ENCODE measurements around the gene SMG6. TPM values are rescaled to one million over a fixed set of nuclear protein-coding genes. Genes with fewer than 3 reads are reported as not detected.
"Not testable (repeated sequence)": the region's sequence is repeated elsewhere in the genome, so short reads cannot be mapped to it uniquely, and the experiment has no call there.

SMG6 gene
- total RNA-seq, 1 donor from 2014 or later: 47.7 TPM

GRCh38 chr17:2015314-2015713, 288.3 kb downstream of the SMG6 start:
- H3K27me3 Mint-ChIP-seq: peaks cover 18% of the 10 kb centered on the region

GRCh38 chr17:2013994-2014317, 289.6 kb downstream of the SMG6 start:
- peaks cover 10% of the 10 kb centered on the region for H3K36me3 Mint-ChIP-seq (ENCODE audit: insufficient read depth)
- no peak for DNase-seq (ENCODE audit: low spot score, unreplicated experiment)
- no peaks in the 10 kb centered on the region for H3K9me3 Mint-ChIP-seq (ENCODE audit: low read depth)
- peaks cover 6% of the 10 kb centered on the region for H3K27me3 Mint-ChIP-seq
- H3K4me3 Mint-ChIP-seq (ENCODE audit: low read depth): no peak overlapping the region
- peaks cover 13% of the 10 kb centered on the region for H3K4me1 Mint-ChIP-seq (ENCODE audit: low read depth)
- TF ChIP-seq, protein P1, sequence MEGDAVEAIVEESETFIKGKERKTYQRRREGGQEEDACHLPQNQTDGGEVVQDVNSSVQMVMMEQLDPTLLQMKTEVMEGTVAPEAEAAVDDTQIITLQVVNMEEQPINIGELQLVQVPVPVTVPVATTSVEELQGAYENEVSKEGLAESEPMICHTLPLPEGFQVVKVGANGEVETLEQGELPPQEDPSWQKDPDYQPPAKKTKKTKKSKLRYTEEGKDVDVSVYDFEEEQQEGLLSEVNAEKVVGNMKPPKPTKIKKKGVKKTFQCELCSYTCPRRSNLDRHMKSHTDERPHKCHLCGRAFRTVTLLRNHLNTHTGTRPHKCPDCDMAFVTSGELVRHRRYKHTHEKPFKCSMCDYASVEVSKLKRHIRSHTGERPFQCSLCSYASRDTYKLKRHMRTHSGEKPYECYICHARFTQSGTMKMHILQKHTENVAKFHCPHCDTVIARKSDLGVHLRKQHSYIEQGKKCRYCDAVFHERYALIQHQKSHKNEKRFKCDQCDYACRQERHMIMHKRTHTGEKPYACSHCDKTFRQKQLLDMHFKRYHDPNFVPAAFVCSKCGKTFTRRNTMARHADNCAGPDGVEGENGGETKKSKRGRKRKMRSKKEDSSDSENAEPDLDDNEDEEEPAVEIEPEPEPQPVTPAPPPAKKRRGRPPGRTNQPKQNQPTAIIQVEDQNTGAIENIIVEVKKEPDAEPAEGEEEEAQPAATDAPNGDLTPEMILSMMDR (IDR thresholded peaks at IDR 0.05; ENCODE audit: unreplicated experiment): no peak
- H3K27ac Mint-ChIP-seq: no peak overlapping the region

More at GRCh38 chr17:2015314-2015713, 288.3 kb downstream of the SMG6 start:
- Mint-ChIP-seq H3K27ac (no peak overlapping the region), H3K9me3 (ENCODE audit: low read depth) (no peaks in the 10 kb centered on the region), H3K4me1 (ENCODE audit: low read depth) (peaks cover 17% of the 10 kb centered on the region), H3K4me3 (ENCODE audit: low read depth) (no peak overlapping the region), H3K36me3 (ENCODE audit: insufficient read depth) (peaks cover 10% of the 10 kb centered on the region)
- TF ChIP-seq, protein P1 (IDR thresholded peaks at IDR 0.05; ENCODE audit: unreplicated experiment): no peak
- no peak for DNase-seq (ENCODE audit: low spot score, unreplicated experiment)

DNA sequence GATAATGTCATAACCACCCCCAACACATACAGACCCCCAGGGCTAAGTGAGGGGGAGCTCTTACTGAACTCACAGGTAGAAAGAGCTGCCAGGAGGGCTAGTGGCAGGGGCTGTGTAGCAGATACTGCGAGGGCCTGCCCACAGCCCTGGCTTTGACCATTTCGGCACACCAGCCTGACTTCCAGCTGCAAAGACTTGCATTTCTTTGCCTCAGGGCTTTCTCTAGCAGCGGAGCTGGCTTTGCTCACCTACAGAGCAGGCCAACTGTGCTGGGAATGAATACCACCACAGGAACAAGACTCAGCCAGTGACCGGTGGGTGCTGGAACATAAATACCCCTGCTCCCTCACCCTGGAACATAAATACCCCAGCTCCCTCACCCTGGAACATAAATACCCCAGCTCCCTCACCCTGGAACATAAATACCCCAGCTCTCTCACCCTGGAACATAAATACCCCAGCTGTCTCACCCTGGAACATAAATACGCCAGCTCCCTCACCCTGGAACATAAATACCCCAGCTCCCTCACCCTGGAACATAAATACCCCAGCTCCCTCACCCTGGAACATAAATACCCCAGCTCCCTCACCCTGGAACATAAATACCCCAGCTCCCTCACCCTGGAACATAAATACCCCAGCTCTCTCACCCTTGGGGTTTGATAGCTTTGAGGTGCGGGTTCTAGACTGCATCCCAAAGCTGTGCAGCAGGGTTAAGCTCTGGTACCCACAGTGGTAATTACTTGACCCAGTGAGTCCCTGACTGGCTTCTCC, 290.2 kb downstream of the SMG6 start:
- not testable (repeated sequence) for H3K4me3 Mint-ChIP-seq (ENCODE audit: low read depth); H3K27ac Mint-ChIP-seq; H3K9me3 Mint-ChIP-seq (ENCODE audit: low read depth); H3K36me3 Mint-ChIP-seq (ENCODE audit: insufficient read depth); H3K27me3 Mint-ChIP-seq; DNase-seq (ENCODE audit: low spot score, unreplicated experiment)
- peaks cover 13% of the 10 kb centered on the region for H3K4me1 Mint-ChIP-seq (ENCODE audit: low read depth)

DNA sequence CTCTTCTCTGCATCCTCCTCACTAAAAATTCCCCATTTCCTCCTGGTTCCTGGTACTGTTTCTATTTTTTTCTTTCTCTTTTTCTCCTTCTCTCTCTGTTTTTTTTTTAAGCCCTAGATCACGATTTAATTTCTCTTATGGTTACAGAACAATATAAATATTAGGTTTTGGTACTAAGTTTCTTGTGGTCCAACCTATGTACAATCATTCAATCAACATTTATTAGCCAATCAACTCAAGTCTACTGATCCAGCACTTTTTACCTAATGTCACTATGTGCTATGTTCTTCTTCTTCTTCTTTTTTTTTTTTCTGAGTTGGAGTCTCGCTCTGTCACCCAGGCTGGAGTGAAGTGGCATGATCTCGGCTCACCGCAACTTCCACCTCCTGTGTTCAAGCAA, 291.1 kb downstream of the SMG6 start:
- Mint-ChIP-seq H3K9me3 (ENCODE audit: low read depth) (no peaks in the 10 kb centered on the region), H3K4me1 (ENCODE audit: low read depth) (peaks cover 5% of the 10 kb centered on the region), H3K4me3 (ENCODE audit: low read depth) (no peak overlapping the region), H3K36me3 (ENCODE audit: insufficient read depth) (peaks cover 10% of the 10 kb centered on the region), H3K27ac (no peak overlapping the region), H3K27me3 (no peaks in the 10 kb centered on the region)
- DNase-seq (ENCODE audit: low spot score, unreplicated experiment): no peak
- TF ChIP-seq, protein P1 (IDR thresholded peaks at IDR 0.05; ENCODE audit: unreplicated experiment): no peak

GRCh38 chr17:2011411-2012371, 291.9 kb downstream of the SMG6 start:
- no peaks in the 10 kb centered on the region for H3K27me3 Mint-ChIP-seq
- H3K4me1 Mint-ChIP-seq (ENCODE audit: low read depth): peaks cover 5% of the 10 kb centered on the region
- no peaks in the 10 kb centered on the region for H3K9me3 Mint-ChIP-seq (ENCODE audit: low read depth)
- TF ChIP-seq, protein P1 (IDR thresholded peaks at IDR 0.05; ENCODE audit: unreplicated experiment): no peak
- H3K36me3 Mint-ChIP-seq (ENCODE audit: insufficient read depth): peaks cover 12% of the 10 kb centered on the region
- H3K4me3 Mint-ChIP-seq (ENCODE audit: low read depth): no peak overlapping the region
- H3K27ac Mint-ChIP-seq: no peak overlapping the region
- DNase-seq (ENCODE audit: low spot score, unreplicated experiment): no peak

Small RNA genes within 50 kb of the gene (microRNA-seq; reads per million reads assigned to microRNA genes)
- gene MIR132 (ENCODE audit: borderline number of aligned reads, unreplicated experiment) (339 reads per million, percentile 68 among the genes with 10 or more reads in this experiment), gene MIR212 (ENCODE audit: borderline number of aligned reads, unreplicated experiment) (4.8 reads per million)

Other genes starting within 250 kb of the SMG6 start
- 0.69 and 0.86 TPM in 2 replicates for gene HIC1, start 248.7 kb downstream of the SMG6 start, total RNA-seq
- gene SRR, start 165 bp upstream of the SMG6 start, total RNA-seq: 15.2 and 16.5 TPM in 2 replicates
- gene TSR1, start 32.7 kb upstream of the SMG6 start, total RNA-seq: 33.5 and 36.2 TPM in 2 replicates
- gene SGSM2, start 33.7 kb upstream of the SMG6 start, total RNA-seq: 117 and 127 TPM in 2 replicates
- gene MNT, start 97.3 kb upstream of the SMG6 start, total RNA-seq: 32.1 and 35.5 TPM in 2 replicates
- gene METTL16, start 208.1 kb upstream of the SMG6 start, total RNA-seq: 43.8 and 44.4 TPM in 2 replicates